K562 (cell line): ENCODE measurements around the gene GAB1. TPM values are rescaled to one million over a fixed set of nuclear protein-coding genes. Genes with fewer than 3 reads are reported as not detected.

ENCODE experiments used
- ATAC-seq: fragments of 200-7000 bp; cut with Tn5 transposase; 3 replicates; pipeline ENCODE4 v1.9.1; 2020; ENCODE audit warnings: moderate library complexity
- BruUV-seq: library from RNA; stranded (reverse); fragments of 400-500 nt; replicated peaks from 2 replicates; lab custom pipeline; 2021; lab: Mats Ljungman, UMichigan
- CTCF ChIA-PET: fragments of 300-600 bp; formaldehyde crosslinking; extraction: SDS; loops from one replicate; lab custom pipeline; 2021; ENCODE audit warnings: low intra/inter-chr PET ratio; lab: Yijun Ruan, JAX
- POLR2A ChIA-PET: fragments of 300-600, 350-650 bp; sonication (Branson Sonifier 250); formaldehyde crosslinking; extraction: SDS; loops from one replicate; lab custom pipeline; 2021; ENCODE audit warnings: antibody characterized with exemption, inconsistent platforms; lab: Yijun Ruan, JAX
- DNase-seq, 4 experiments: peaks; one replicate each; pipeline versions ENCODE4 v3.0.0 to v3.0.0-alpha.2; 2011 to 2018; ENCODE audit warnings: low spot score in 3 of 4, mixed read lengths in 3 of 4; ENCODE audit errors: extremely low read depth in 1 of 4
- FAIRE-seq: peaks from 2 replicates; lab custom pipeline; 2011; peaks lifted over from hg19 to GRCh38; lab: Jason Lieb, UNC
- H2AFZ ChIP-seq: 2 replicates; pipeline ENCODE4 v1.6.0; 2011; ENCODE audit warnings: low read depth, low read length, control low read depth, inconsistent platforms
- H3K27ac ChIP-seq: fragments of 200-600 bp; 3 replicates; pipeline ENCODE4 v1.8.0; 2011; ENCODE audit warnings: low read depth, mild to moderate bottlenecking, control low read depth, inconsistent platforms, low read length, moderate library complexity, mixed read lengths; ENCODE audit errors: extremely low read depth
- H3K27me3 ChIP-seq, 2 experiments: fragments of 300-600 bp in 1 of 2; 2 replicates in 1 of 2; 3 replicates in 1 of 2; pipeline versions ENCODE4 v1.6.0 to v1.8.0; 2011; ENCODE audit warnings: inconsistent platforms in 2 of 2, low read length in 2 of 2, mild to moderate bottlenecking in 1 of 2, mixed read lengths in 1 of 2, moderate library complexity in 1 of 2; ENCODE audit not compliant: control insufficient read depth in 2 of 2, insufficient read depth in 2 of 2
- H3K36me3 ChIP-seq: fragments of 300-600 bp; 3 replicates; pipeline ENCODE4 v1.8.0; 2011; ENCODE audit warnings: mild to moderate bottlenecking, low read length, inconsistent platforms; ENCODE audit not compliant: control insufficient read depth, insufficient read depth
- H3K4me1 ChIP-seq, 2 experiments: fragments of 200-600 bp in 1 of 2; replicated peaks in 1 of 2; 2 replicates in 1 of 2; 3 replicates in 1 of 2; pipeline versions ENCODE4 v1.5.1 to v1.8.0; 2011; ENCODE audit warnings: inconsistent platforms in 2 of 2, low read length in 2 of 2, mild to moderate bottlenecking in 1 of 2, mixed read lengths in 1 of 2, moderate library complexity in 1 of 2; ENCODE audit not compliant: control insufficient read depth in 2 of 2, insufficient read depth in 2 of 2
- H3K4me2 ChIP-seq: 2 replicates; pipeline ENCODE4 v1.6.1; 2011; ENCODE audit warnings: low read length, control low read depth, inconsistent platforms, mixed read lengths; ENCODE audit not compliant: insufficient read depth
- H3K4me3 ChIP-seq: fragments of 200-600 bp; sonication (generic), shearing (Covaris generic); 2 replicates; pipeline ENCODE4 v1.5.1; 2016; ENCODE audit warnings: control low read depth, inconsistent platforms
- H3K79me2 ChIP-seq: fragments of 200-600 bp; 3 replicates; pipeline ENCODE4 v1.8.0; 2011; ENCODE audit warnings: low read length, inconsistent platforms; ENCODE audit not compliant: control insufficient read depth, insufficient read depth
- H3K9ac ChIP-seq, 2 experiments: 2 replicates each; pipeline versions ENCODE4 v1.6.0 to v1.6.1; 2011; ENCODE audit warnings: low read depth in 2 of 2, low read length in 2 of 2, control low read depth in 1 of 2, inconsistent platforms in 1 of 2, mild to moderate bottlenecking in 1 of 2, mixed read lengths in 1 of 2; ENCODE audit not compliant: insufficient read depth in 1 of 2
- H3K9me1 ChIP-seq: one replicate; pipeline ENCODE4 v1.6.0; 2011; ENCODE audit warnings: inconsistent platforms, mild to moderate bottlenecking, low read length, moderate library complexity; ENCODE audit not compliant: control insufficient read depth, insufficient read depth
- H3K9me3 ChIP-seq: replicated peaks from 2 replicates; pipeline ENCODE4 v1.5.1; 2011; ENCODE audit warnings: low read depth, low read length, inconsistent platforms; ENCODE audit not compliant: control insufficient read depth, insufficient read depth
- H4K20me1 ChIP-seq: replicated peaks from 2 replicates; pipeline ENCODE4 v1.6.1; 2011; ENCODE audit warnings: low read length, inconsistent platforms, mixed read lengths; ENCODE audit not compliant: control insufficient read depth, insufficient read depth
- CEBPB ChIP-seq: fragments of 450-650 bp; IDR thresholded peaks from 2 replicates; pipeline ENCODE4 v1.6.1; 2016; ENCODE audit warnings: missing genetic modification characterization, missing compliant biosample characterization
- GABPB2 ChIP-seq: fragments of 250-450 bp; sonication (Bioruptor Pico); conservative IDR thresholded peaks from 2 replicates; pipeline ENCODE4 v1.5.1; 2021; ENCODE audit warnings: mild to moderate bottlenecking
- MBD2 ChIP-seq: sonication (generic); IDR thresholded peaks from 2 replicates; pipeline ENCODE4 v1.6.1; 2016; ENCODE audit warnings: low read depth, borderline replicate concordance
- NBN ChIP-seq: fragments of 450-650 bp; IDR thresholded peaks from 2 replicates; pipeline ENCODE4 v1.6.1; 2016; ENCODE audit warnings: low read depth, mild to moderate bottlenecking
- PRPF4 ChIP-seq: fragments of 200-400 bp; formaldehyde crosslinking; IDR thresholded peaks from one replicate; pipeline ENCODE4 v1.6.1; 2017; ENCODE audit warnings: low read length, low read depth, mild to moderate bottlenecking; ENCODE audit not compliant: insufficient read depth, poor library complexity, severe bottlenecking
- RBM34 ChIP-seq: fragments of 200-400 bp; formaldehyde crosslinking; IDR thresholded peaks from 2 replicates; pipeline ENCODE4 v1.6.1; 2018; ENCODE audit warnings: low read length, borderline replicate concordance; ENCODE audit not compliant: insufficient read depth
- TFE3 ChIP-seq: fragments of 450-650 bp; formaldehyde crosslinking; IDR thresholded peaks from 2 replicates; pipeline ENCODE4 v1.4.0; 2020; ENCODE audit warnings: mild to moderate bottlenecking, mixed read lengths
- ZBTB7A ChIP-seq: IDR thresholded peaks from 2 replicates; pipeline ENCODE4 v1.6.1; 2011; ENCODE audit warnings: low read depth, mild to moderate bottlenecking, low read length, moderate library complexity, borderline replicate concordance; ENCODE audit not compliant: control insufficient read depth
- ZNF395 ChIP-seq: fragments of 200-800 bp; sonication (Bioruptor generic); IDR thresholded peaks from 2 replicates; pipeline ENCODE4 v1.6.1; 2017; ENCODE audit warnings: missing genetic modification characterization, missing compliant biosample characterization
- WGBS: fragments of 100-300 bp; shearing (Covaris generic); methylation state at CpG from one replicate; pipeline ENCODE4 v1.1.6; 2016; ENCODE audit warnings: low coverage, mixed read lengths; ENCODE audit not compliant: insufficient coverage; ENCODE audit errors: missing lambda C conversion rate; 5-methylcytosine and 5-hydroxymethylcytosine counted together
- in situ Hi-C: fragments of 300-500 bp; cut with MboI; formaldehyde crosslinking; loops from 4 replicates; pipeline ENCODE4 v1.15.0; 2018; ENCODE audit warnings: inconsistent platforms, mixed read lengths
- intact Hi-C: fragments of 100-400 bp; cut with micrococcal nuclease; formaldehyde crosslinking; loops from 2 replicates; pipeline ENCODE4 v1.14.2; 2022
- polyA plus RNA-seq, 8 experiments: library from polyadenylated mRNA; depleted of rRNA in 4 of 8; stranded (reverse) in 5 of 8; unstranded in 3 of 8; fragments of >200 nt; fragmentation: Nextera tagmentation in 2 of 8; fragmentation: Illumina TruSeq in 1 of 8; extraction: Ambion mirVana in 2 of 8; extraction: Trizol in 1 of 8; gene quantifications; 2 replicates each; pipeline versions ENCODE4 v1.2.1 to v1.2.3, GENCODE V29; 2011 to 2014; ENCODE audit warnings: inconsistent platforms in 1 of 8, missing spikeins in 1 of 8
- total RNA-seq, 7 experiments: library from RNA; depleted of rRNA in 6 of 7; stranded (reverse); fragments of >200 nt in 6 of 7; fragmentation: Illumina TruSeq in 2 of 7; extraction: Trizol in 2 of 7; gene quantifications; 2 replicates each; pipeline versions ENCODE4 v1.2.1 to v1.2.3, GENCODE V29; 2011 to 2021; ENCODE audit warnings: low replicate concordance in 1 of 7

Gene GAB1
- total and polyA plus RNA-seq, 9 of the 15 experiments (the other 6 are each of a cell fraction or from before 2014, with no cell fraction given) = 1.3 to 14.6 (median 7.5) TPM

- Histone ChIP-seq H3K4me2 (no peak overlapping the region), H3K27me3 (no peaks in the 10 kb centered on the region), H3K4me1 (peaks cover 0 to 3% of the 10 kb centered on the region in 2 experiments; a peak in 2 of 5 replicates), H3K9me3 (no peaks in the 10 kb centered on the region), H3K36me3 (no peaks in the 10 kb centered on the region), H2AFZ (no peak overlapping the region), H4K20me1 (no peaks in the 10 kb centered on the region), H3K27ac (no peak overlapping the region), H3K4me3 (no peak overlapping the region), H3K79me2 (no peaks in the 10 kb centered on the region; the same call in 2 of the 3 replicates), H3K9ac (no peak overlapping the region), H3K9me1 (no peaks in the 10 kb centered on the region)
- no peak for DNase-seq
- TF ChIP-seq MBD2 = no peak
- no peak for TF ChIP-seq ZBTB7A
- no peak for TF ChIP-seq TFE3 (CRISPR knock-in tag)
- TF ChIP-seq PRPF4 = no peak
- no peak for TF ChIP-seq GABPB2 (CRISPR knock-in tag)
- TF ChIP-seq NBN = no peak
- TF ChIP-seq CEBPB = no peak
- TF ChIP-seq ZNF395 (CRISPR knock-in tag) = no peak
- no peak for TF ChIP-seq RBM34
- ChIA-PET POLR2A (interaction anchor here (0.7 to 1.9 kb wide), 2 partner anchors 12 to 13 kb away, joined by 5 read pairs; no protein-coding TSS in a partner anchor), CTCF (interaction anchor here (0.5 kb wide), 1 partner anchor 118 kb away, joined by 3 read pairs; no protein-coding TSS in a partner anchor)
- in situ Hi-C loops (no loop called here), intact Hi-C loops (loop anchor here (5.0 kb wide), 1 partner anchor 85 kb away; no protein-coding TSS in a partner anchor)
- FAIRE-seq = no peak
- no TSS peak for BruUV-seq
- ATAC-seq = no peak
- 90% methylated on average over 1 of the region's 1 CpG for WGBS
Measured at GRCh38 chr4:143397335-143397734, 60.7 kb downstream of the GAB1 start.
